ENCODE measurements around the gene TLE6. TPM values are rescaled to one million over a fixed set of nuclear protein-coding genes. Genes with fewer than 3 reads are reported as not detected.
A peak's percentile ranks its signal among the peaks of the same experiment; 100 is the strongest.

Gene TLE6
- total and polyA plus RNA-seq, 2 donors (not counting 3 experiments of a cell fraction or from before 2014, with no cell fraction given), result 1.6 to 1.9 TPM

DNA sequence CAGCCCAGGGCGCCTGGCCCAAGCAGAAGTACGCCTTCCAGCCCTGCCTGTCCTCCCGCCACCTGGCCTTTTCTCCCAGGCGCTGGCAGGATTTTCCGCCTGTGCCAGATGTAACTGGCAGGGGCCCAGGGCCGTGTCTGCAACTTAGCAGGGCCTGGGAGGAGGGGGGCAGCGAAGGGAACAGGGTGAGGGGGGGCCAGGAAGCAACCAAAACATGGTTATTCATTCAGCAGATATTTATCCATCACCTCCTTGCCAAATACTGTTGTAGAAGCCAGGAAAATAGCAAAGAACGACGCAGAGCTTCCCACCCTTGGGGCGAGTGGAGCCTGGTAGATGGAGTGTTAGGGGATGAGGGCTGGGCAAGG is 5.6 kb downstream of the TLE6 start:
- no peaks in the 10 kb centered on the region for H3K9me3 ChIP-seq (replicated peaks; ENCODE audit: control insufficient read depth, insufficient read depth, low read length)
- ChIA-PET POLR2A (interaction anchor here (0.5 kb wide), 1 partner anchor 13 kb away, joined by 6 read pairs; no protein-coding TSS in a partner anchor), CTCF (interaction anchor here (1.3 to 1.6 kb wide), 3 partner anchors 30 to 121 kb away, joined by 3 to 7 read pairs (median 6); no protein-coding TSS in a partner anchor)
- dilution Hi-C loops (cut with MboI; ENCODE audit: extremely low pct_ligation_motif_present, low sequenced_read_pairs), result no loop called here
- DNase-seq (ENCODE audit: low read depth, low spot score) (peak; percentile 93), FAIRE-seq (peak; percentile 90)
- no peak overlapping the region for H3K4me3 ChIP-seq (replicated peaks in 1 of 3; ENCODE audit: insufficient read depth in 1 of 3, low read depth in 1 of 3, low read length in 3 of 3)
- H3K9ac ChIP-seq (replicated peaks; ENCODE audit: extremely low read depth, insufficient read depth, low read length), result peak overlapping the region; percentile 36
- no TSS peak for BruUV-seq (replicated peaks)
- H3K36me3 ChIP-seq (ENCODE audit: control insufficient read depth in 2 of 2, extremely low read depth in 1 of 2, insufficient read depth in 2 of 2, low read length in 2 of 2), result no peaks in the 10 kb centered on the region
- H3K9me1 ChIP-seq (replicated peaks; ENCODE audit: control insufficient read depth, extremely low read depth, insufficient read depth, low read length), result no peaks in the 10 kb centered on the region
- intact Hi-C loops (cut with micrococcal nuclease), result loop anchor here (1.0 to 2.0 kb wide), 3 partner anchors 11 to 52 kb away; no protein-coding TSS in a partner anchor
- TF ChIP-seq GATA2 (IDR thresholded peaks at IDR 0.05; ENCODE audit: insufficient read depth, insufficient read length, low read depth, low read length) (no peak), POLR2AphosphoS5 (IDR thresholded peaks at IDR 0.05; ENCODE audit: insufficient read depth, low read depth, low read length) (peak; percentile 20), JUN (IDR thresholded peaks at IDR 0.05; ENCODE audit: borderline replicate concordance, insufficient read depth, insufficient read length, low read depth) (peak; percentile 2), EZH2 (IDR thresholded peaks at IDR 0.05; ENCODE audit: borderline replicate concordance, low read depth, low read length, severe bottlenecking) (no peak), FOS (IDR thresholded peaks at IDR 0.05; ENCODE audit: borderline replicate concordance, insufficient read depth, low read length) (no peak)
- TF ChIP-seq, protein P1, sequence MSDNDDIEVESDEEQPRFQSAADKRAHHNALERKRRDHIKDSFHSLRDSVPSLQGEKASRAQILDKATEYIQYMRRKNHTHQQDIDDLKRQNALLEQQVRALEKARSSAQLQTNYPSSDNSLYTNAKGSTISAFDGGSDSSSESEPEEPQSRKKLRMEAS (IDR thresholded peaks at IDR 0.05; ENCODE audit: insufficient read depth, insufficient read length), result no peak
- TF ChIP-seq, protein P2, sequence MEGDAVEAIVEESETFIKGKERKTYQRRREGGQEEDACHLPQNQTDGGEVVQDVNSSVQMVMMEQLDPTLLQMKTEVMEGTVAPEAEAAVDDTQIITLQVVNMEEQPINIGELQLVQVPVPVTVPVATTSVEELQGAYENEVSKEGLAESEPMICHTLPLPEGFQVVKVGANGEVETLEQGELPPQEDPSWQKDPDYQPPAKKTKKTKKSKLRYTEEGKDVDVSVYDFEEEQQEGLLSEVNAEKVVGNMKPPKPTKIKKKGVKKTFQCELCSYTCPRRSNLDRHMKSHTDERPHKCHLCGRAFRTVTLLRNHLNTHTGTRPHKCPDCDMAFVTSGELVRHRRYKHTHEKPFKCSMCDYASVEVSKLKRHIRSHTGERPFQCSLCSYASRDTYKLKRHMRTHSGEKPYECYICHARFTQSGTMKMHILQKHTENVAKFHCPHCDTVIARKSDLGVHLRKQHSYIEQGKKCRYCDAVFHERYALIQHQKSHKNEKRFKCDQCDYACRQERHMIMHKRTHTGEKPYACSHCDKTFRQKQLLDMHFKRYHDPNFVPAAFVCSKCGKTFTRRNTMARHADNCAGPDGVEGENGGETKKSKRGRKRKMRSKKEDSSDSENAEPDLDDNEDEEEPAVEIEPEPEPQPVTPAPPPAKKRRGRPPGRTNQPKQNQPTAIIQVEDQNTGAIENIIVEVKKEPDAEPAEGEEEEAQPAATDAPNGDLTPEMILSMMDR (IDR thresholded peaks at IDR 0.05; ENCODE audit: extremely low read depth in 1 of 2, insufficient read depth in 1 of 2, low read depth in 1 of 2, low read length in 2 of 2), result no peak
- H4K20me1 ChIP-seq (replicated peaks; ENCODE audit: control insufficient read depth, extremely low read depth, insufficient read depth, low read length), result no peaks in the 10 kb centered on the region
- H3K4me2 ChIP-seq (ENCODE audit: insufficient read depth, low read length), result no peak overlapping the region
- H2AFZ ChIP-seq (ENCODE audit: low read depth, low read length), result peak overlapping the region; percentile 82
- no peaks in the 10 kb centered on the region for H3K79me2 ChIP-seq (ENCODE audit: control insufficient read depth, insufficient read depth, low read length)
- H3K27ac ChIP-seq (ENCODE audit: insufficient read depth, low read depth, low read length), result peak overlapping the region; percentile 70
- H3K4me1 ChIP-seq (ENCODE audit: control insufficient read depth, extremely low read depth, insufficient read depth, low read length), result peaks cover 19% of the 10 kb centered on the region
- H3K27me3 ChIP-seq (ENCODE audit: control insufficient read depth in 2 of 2, insufficient read depth in 2 of 2, low read length in 2 of 2), result no peaks in the 10 kb centered on the region

Data from endothelial cell of umbilical vein (primary cell).